SK-N-DZ (cell line): ENCODE measurements around the gene MAML3.

Experiments
- DNase-seq: peaks from one replicate; pipeline ENCODE4 v3.0.0-alpha.2; 2015; ENCODE audit warnings: low spot score

Gene MAML3

DNA sequence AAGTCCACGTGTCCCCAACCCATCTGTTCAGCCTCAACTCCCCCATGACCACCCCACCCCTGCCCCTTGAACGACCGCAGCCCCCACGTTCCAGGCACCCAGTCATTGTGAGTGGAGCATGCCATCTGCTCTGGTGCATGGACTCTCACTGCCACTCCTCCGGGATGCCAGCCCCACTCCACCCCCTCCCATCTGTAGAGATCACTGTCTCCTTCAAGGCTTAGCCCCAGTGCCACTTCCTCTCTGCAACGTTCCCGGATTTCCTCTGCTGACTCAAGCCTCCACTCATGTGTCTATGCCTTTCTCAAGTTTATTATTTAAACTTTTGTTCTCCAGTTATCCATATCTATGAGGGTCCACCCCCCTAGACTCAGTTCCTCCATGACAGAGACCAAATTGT, 54.0 kb downstream of the MAML3 start:
- no peak for DNase-seq

DNA sequence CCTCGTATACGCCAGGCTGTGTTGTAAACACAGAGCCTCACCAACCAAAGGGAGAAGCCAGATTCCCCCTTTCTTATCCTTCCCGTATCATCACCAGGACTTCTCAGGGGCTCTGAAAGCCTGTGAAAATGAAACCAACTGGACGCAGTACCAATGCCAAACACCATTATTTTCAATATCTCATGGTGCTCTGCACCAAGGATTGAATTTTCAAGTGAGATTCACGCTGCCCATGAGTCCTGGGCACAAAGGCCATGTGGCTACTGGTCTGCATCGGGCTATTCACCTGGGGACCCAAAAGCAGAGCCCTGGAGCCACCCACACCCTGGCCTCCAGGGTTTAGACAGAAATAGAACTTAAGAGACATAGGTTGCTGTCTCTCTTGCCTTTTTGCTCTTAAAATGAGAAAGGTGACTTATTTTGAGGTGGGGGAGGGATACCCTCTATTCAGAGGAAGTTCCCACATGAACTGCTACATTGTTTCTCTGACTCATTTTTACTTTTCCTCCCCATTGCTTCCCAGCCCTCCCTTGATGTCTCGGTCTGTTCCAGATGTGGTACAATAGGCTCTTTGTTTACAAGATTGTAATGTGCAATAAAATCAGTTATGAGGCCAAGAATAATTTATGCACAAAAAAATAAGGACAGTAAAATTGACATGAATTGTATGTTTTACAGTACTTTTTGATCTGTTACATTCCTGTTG, 55.4 kb downstream of the MAML3 start:
- no peak for DNase-seq

DNA sequence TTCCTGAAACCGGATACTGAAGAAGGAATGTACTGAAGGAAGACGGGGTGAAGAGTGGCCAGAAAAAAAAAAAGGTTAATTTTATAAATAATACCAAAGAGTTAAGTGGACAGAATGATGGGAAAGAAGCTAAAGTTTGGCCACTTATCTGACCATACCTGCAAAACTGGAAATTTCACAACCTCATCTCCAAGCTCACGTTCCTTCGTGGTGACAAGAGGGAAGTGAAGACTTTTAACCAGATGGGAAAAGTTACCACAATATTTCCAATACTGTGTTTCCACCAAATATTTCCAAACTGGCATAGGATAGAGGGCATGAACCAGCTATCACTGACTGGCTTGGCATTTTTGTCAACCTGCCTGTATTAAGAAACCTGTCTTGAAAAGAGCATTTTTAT, 56.4 kb downstream of the MAML3 start:
- no peak for DNase-seq

DNA sequence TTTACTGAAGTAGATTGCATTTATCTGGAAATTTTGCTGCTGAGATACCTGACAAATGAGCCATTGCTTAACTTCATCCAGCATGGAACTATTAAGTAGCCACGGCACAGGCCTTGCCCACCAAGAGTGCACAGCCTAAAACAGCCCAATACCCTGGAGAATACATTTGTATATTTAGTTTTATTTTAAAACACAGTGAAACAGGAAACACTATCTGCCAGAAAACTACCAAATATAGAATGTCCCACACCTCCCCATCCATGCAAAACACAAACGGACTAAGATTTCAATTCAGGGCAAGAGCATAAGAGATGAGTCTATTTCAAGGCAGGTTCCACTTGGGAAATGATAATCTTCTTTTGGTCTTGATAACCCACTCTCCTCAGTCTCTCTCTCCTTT, 57.1 kb downstream of the MAML3 start:
- no peak for DNase-seq

DNA sequence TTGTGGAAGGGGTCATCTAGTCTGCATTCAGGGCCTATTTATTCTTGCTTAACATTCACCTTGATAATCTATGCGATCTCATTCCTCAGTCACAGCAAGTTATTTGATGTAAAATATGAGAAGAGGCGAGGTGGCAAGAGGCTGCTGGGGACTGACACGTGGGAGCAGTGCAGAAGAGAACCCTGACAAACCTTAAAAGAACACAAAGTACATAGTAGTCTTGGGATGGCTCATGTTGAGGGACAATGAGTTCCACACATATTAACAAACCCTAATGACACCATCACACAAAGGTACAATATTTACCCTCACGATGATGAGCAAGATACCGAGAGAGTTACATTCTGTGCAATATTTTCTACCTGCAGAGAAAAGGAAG, 57.5 kb downstream of the MAML3 start:
- DNase-seq, result no peak

DNA sequence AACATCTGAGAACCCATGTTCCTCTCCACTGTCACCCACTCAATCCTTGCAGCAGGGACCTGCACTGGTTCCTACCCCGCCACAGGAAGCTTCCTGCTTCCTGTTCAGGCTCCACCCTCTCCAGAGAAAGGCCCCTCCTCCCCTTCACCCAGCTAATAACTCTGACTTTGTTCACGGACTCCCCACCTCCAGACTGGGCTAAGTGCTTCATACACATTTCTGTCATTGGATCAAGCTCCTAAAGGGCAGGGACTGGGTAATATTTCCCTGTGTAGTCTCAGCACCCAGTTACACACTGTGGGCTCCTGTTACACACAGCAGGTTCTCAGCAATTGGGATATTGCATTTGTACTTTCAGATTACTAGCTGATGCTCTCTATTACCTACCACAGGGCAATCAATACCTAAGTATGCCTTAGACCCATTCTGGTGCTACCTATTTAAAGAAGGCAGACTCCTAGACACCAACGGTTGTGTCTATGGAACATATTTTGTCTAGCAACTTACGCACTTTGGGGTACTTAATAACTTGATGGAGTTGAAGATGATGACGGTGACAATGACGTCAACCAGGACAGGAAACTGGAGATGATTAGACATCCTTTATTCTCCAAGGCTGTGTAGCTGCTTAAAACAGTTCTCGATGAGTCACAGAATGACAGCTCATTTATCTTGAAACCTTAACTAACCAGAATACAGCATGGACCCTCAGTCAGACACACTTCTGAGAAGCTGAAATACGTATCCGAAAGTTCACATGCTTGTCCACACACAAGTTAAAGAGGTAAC, 58.1 kb downstream of the MAML3 start:
- no peak for DNase-seq

DNA sequence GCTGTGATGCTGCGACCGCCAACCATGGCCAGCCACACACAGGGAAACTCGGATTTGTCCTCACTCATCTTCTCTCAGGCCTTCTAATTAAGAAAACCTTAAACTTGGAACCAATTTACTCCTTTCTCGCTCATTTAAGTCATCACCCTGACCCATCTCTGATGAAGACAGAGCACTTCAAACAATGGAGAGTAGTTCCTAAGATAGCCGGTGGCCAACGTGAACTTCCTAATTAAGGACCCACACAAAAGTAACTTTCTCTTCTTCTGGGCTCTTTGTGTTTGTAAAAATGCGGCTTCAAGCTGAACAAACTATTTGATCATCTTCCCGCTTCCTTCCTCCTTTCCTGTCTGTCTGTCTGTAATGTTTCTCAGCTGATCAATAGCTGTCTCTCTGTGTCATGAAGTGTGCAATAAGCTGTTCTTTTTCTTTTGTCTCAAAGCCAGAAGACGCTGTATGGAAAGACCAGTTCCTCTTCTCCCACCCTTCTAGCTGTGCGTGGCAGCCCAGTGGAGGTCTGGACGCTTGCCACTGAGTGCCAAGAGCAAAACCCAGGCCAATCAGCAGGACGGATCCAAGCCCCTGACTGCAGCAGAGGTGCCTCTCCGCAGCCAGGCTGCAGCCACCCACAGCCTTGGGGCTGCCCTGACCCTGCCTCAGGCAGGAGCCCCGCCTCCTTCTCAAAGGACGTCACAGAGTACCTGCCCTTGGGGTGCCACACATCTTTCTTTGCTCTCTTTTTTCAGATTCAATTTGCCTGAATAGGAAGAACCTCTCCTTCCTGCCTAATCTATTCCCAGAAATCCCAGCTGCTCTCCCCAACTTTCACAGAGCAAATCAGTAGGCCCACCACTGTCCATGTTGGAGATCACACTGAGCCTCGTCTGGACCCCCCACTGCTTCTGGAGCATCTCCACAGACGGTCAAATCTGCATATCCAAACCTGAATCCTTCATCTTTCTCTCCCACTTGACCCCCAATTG, 59.3 kb downstream of the MAML3 start:
- DNase-seq, result no peak

DNA sequence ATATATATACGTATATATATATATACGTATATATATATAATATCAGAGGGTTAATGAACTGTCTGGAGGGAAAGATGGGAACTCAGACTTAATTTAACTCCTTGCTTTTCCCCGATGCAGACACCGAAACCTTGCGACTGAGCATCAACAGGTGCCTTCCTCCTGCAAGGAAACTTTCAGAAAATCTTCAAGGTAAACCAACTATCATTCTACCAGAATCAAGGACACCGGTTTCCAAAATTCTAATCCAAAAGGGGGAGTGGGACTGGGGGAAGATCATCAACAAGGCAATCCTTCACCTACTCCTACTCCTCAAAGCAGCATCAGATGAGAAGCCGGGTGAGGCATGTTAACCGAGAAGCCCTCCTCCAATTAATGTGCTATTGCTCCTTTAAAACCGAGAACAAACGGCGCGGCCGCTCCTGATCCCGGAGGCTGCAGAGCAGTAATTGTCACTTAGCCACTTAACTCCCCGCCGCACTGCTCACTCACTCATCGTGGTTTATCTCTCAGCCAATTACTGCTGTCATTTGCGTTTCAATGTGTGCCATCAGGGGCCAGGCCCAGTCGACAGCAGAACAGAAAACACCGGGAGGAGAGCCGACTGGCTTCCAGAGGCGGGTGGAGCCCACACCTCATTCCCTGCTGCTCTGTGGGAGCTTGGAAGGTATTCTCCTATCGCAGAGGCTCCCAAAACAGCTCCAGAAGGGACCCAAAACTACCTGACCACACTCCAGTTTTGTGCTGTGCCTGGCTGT, 61.7 kb downstream of the MAML3 start:
- peak; percentile 98 for DNase-seq

DNA sequence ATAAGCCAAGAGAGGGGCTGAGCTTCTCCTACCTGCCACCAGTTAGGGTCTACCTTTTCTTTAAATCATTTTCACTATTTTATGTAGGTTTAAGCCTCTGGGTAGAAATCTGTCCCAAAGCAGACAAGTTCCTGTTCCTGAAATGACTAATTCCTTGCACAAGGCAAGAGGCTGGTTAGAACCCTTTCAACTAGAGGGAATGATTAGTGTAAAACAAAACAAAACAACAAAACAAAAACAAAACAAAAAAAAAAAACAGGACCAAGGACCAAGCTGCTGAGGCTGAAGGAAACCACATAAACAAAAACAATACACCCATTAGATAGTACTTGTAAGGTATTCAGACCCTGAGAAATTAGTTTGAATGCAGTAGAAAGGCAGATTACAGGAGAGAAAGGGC, 62.7 kb downstream of the MAML3 start:
- no peak for DNase-seq

DNA sequence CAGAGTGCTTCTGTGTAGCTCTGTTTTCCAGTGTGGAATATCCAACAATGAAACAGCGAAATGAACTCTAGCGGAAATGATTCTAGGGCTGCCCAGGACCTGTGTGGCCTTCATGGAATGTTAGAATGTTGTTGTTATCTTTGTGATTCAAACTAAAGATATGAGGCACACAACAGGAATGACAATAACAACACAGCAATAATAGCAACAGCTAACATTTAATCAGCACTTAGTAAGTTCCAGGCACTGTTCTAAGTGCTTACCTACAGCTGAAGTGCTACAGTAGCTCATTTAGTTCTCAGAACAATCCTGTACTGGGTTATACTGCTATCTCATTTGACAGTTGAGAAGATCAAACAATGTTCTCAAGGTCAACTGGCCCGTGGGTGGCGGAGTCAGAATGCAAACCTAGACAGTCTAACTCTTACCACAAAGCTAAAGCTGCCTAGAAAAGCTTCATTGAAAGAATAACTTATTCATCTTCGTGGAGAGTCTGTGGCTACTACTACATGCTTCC, 63.7 kb downstream of the MAML3 start:
- no peak for DNase-seq

DNA sequence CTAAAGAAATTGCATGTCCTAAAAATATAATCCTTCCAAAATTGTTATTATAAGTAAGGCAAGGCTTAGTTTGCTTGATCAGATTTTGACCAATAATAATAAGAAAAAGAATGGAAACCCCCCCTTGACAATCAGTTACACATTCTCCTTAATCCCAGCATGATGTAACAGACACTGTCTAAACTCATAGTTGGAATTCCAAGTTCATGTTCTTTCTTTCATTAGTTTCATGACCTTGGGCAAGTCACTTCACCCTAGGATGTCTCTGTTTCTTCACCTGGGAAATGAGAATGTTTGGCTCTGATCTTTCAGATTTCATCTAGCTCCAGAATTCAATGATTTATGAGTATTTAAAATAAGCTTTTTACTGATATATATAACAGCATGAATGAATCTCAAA, 64.8 kb downstream of the MAML3 start:
- no peak for DNase-seq

DNA sequence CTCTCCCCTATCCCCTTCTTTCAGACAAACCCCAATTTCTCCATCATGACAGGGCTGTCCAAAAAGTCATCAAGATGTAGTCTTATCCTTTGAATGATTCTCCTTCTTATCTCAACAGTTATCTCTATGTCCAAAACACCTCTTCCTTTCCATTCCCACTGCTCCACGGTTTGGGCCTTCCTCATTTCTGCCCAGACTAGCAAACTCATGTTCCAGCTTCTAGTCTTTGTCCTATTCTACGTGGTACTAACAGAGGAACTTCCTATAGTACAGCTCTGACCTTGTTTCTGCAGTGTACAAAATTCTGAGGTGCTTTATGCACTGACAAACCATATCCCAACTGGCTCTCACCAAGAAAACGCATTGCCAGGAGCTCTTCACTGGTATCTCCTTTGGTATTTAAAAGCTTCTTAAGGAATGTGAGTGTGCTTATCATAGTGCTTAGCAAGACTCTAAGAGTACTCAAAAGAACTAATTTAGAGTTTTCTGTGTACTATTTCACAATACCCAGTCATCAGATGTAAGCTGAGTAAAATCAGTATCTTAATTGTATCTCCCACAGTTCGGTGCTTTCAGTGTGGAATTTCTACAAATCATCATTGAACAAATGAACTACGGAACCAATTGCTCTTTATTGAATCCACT, 65.5 kb downstream of the MAML3 start:
- no peak for DNase-seq

DNA sequence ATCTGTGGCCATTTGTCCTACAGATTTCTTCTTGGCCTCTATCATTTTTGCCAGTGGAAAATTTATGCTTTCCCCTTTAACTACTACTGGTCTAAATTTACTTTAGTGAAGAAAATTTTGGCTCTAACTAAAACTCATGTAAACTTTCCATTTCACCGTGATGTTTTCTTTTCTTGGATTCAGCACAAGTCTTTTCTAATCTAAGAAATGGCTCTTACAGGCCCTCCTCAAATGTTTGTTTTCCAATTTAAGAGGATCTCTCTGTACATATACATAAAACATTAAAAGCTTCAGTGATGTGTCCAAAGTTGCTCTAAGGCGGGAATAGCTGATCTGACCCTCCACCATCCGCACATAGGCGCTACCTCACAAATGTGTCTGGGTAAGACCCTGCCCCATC, 68.1 kb downstream of the MAML3 start:
- no peak for DNase-seq

DNA sequence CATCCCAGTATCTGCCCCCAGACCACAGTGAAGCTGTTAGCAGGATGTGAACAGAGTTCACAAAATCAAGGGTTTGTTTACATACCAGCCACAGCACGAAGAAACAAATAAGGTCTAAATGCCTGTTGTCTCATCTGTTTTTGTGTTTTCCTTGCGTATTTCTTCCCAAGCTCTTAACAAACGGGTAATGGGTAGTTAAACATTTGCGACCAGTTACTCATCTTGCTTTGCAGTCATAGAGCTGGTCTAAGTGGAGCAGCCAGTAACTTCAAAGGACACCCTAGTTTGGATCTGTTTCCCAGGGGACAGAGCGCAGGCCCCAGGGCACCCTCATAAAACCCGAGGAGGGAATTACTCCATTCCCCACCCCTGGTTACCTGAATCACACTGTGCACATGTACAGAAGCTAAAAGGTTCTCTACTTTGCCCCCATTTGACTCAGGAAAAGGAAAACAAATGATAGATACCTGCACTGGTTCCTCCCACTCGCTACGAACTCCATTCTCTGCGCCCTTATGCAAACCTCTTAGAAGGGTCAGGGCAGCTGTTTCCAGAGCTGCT, 68.8 kb downstream of the MAML3 start:
- DNase-seq, result no peak

DNA sequence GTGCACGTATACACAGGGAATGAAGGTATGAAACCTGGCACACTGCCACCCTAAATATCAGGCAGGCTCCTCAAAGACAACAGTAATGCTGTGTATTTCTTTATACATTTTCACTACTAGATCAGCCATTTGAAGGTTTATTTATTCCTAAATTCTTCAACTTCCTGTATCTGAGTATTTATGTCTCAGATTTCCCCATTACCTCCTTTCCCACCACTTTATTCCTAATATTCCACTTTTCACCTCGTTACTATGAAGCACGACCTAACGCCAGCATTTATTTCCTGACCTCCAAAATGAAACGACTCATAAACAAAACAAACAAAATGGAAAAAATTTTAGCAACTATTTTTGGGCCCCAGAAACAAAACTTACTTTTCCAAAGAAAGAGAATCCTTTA, 69.6 kb downstream of the MAML3 start:
- DNase-seq, result no peak

DNA sequence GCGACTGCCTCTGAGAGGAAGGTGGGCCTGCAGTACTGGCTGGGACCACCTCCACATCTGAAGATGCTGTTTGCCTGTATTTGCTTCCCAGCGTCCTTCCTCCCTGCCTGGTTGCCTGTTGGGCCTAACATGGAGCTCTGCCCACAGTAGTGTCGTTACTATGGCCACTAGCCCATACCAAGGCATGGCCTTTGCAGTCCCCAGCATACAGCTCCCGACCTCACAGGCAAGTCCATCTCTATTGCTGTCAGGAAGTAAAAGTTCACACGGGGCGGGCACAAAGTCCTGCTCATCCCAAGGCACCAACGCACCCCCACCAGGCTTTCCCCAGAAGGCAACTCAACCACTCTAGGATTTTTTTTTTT, 71.6 kb downstream of the MAML3 start:
- no peak for DNase-seq

DNA sequence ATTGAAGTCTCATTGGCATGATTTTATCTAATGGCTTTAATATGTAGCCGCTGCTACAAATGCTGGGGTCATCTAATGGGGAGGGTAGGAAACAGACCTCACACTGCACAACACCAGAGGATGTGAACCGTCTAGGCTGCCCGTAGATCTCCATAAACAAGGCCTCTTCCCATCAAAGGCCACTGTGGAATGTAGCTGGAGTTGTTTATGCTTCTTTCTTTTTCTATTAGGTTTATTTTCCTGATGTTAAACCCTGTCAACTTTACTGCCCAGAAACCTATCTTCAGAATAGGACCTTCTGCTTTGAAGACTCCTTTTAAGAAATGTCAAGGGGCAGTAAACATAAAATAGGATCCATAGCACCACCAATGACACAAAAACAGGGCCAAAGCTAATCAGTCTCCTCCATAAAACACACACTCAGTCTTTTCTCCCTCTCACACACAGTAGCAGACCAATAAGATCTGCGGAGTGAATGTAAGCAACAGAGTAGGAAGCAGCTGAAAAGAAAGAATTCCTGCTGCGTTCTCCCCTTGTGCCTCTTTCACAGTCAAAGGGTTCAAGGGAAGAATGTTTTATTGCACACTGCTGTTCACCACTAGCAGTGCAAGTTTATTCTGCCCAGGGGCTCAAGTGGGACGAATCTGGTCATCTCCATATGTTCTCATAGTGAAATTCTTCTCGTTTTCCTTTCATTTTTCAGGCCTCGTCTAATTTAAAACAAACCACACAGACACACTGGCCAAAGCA, 72.2 kb downstream of the MAML3 start:
- DNase-seq, result no peak

DNA sequence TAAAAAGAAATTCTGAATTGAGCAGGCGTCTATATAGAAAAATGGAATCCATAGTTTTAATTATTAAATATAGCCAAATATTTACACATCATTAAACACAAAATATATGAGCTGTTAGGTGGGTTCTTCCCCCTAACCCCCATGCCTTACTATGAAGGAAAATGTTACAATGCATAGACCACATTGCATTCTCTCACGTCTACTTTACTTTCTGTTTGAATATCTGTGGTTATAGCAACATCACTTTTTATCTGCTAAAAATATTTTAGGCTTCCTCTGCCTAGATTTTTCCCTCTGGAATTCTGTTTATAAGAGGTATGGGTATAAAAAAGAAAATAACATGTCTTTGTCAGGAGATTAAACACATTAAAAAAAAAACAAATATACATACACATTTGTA, 73.1 kb downstream of the MAML3 start:
- no peak for DNase-seq

DNA sequence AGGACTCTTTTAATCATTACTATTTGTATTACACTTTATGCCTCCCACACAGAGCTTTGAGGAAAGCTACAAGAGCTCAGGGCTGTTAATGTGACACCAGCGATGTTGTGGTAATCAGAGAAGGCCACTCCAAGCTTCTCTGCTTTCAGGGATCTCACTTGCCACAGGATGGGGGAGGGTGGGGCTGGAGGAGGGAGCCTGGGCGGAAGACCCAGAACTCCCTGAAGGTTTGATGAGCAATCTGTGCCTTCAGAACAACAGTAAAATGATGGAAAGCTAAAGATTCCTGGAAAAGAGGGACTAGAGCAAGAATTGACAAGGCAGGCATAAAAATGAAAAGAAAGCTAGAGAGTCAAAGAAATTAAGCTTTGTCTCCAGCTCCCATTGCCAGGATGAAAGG, 75.6 kb downstream of the MAML3 start:
- DNase-seq, result no peak

DNA sequence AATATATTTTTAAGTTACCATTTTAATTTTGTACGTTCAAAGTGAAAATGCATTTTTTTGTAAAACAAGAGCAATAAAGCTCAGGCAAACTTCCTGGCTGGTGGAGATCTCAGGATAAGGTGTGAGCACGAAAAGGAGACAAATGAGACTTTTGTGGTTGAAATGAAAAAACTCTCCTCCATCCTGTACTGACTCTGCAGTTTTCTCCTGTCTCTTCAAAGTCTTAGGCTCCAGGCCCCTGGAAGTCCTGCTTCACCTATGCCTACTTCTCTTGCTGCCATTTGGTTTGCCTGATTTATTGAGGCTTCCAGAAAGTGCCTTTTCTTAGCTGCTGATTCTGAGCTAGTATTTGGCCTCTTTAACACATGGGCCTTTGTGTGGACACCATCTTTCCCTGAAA, 77.7 kb downstream of the MAML3 start:
- no peak for DNase-seq
